ENCODE results near the gene CLEC6A. TPM values are rescaled to one million over a fixed set of nuclear protein-coding genes. Genes with fewer than 3 reads are reported as not detected.

CLEC6A gene
- total RNA-seq, 1 donor from 2014 or later, result not detected

DNA sequence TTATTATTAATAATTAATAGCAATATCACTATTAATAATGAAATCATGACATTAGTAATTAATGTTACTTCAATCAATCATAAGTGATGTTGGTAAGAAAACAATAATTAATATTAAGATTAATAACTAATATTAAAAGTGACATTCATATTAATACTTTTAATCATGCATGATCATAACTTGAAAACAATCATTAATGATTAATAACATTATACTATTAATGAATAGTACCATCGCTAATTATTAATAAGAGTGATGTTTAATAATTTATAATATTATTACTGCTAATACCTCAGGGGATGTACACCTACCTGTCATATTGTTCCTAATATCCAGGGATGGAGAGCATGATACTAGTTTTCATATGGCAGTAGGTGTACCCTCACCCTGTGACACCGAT lies 10.0 kb upstream of the CLEC6A start:
- H4K20me1 ChIP-seq (ENCODE audit: low read depth), result no peaks in the 10 kb centered on the region
- Mint-ChIP-seq H3K36me3 (no peaks in the 10 kb centered on the region), H3K4me1 (peaks cover 7% of the 10 kb centered on the region), H3K9me3 (no peaks in the 10 kb centered on the region), H3K4me3 (no peak overlapping the region), H3K27me3 (ENCODE audit: insufficient read depth, low read depth) (peaks cover 6% of the 10 kb centered on the region), H3K27ac (no peak overlapping the region)
- H3K9me3 ChIP-seq (ENCODE audit: low read depth), result no peaks in the 10 kb centered on the region
- no peak overlapping the region for H3K27ac ChIP-seq
- no peak overlapping the region for H3K9ac ChIP-seq
- H3K79me2 ChIP-seq (ENCODE audit: low read depth), result no peaks in the 10 kb centered on the region
- peaks cover 3% of the 10 kb centered on the region for H3F3A ChIP-seq (ENCODE audit: low read depth)
- TF ChIP-seq, protein P1, sequence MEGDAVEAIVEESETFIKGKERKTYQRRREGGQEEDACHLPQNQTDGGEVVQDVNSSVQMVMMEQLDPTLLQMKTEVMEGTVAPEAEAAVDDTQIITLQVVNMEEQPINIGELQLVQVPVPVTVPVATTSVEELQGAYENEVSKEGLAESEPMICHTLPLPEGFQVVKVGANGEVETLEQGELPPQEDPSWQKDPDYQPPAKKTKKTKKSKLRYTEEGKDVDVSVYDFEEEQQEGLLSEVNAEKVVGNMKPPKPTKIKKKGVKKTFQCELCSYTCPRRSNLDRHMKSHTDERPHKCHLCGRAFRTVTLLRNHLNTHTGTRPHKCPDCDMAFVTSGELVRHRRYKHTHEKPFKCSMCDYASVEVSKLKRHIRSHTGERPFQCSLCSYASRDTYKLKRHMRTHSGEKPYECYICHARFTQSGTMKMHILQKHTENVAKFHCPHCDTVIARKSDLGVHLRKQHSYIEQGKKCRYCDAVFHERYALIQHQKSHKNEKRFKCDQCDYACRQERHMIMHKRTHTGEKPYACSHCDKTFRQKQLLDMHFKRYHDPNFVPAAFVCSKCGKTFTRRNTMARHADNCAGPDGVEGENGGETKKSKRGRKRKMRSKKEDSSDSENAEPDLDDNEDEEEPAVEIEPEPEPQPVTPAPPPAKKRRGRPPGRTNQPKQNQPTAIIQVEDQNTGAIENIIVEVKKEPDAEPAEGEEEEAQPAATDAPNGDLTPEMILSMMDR (IDR thresholded peaks at IDR 0.05), result no peak
- TF ChIP-seq EZH2 (IDR thresholded peaks at IDR 0.05) (no peak), EZH2phosphoT487 (IDR thresholded peaks at IDR 0.05) (no peak)
- no peak for DNase-seq (ENCODE audit: low spot score)
- no peak overlapping the region for H2AFZ ChIP-seq (replicated peaks)
- no peaks in the 10 kb centered on the region for H3K4me1 ChIP-seq
- no peak overlapping the region for H3K4me3 ChIP-seq
- no peaks in the 10 kb centered on the region for H3K36me3 ChIP-seq
- H3K4me2 ChIP-seq, result no peak overlapping the region
- no peaks in the 10 kb centered on the region for H3K27me3 ChIP-seq

DNA sequence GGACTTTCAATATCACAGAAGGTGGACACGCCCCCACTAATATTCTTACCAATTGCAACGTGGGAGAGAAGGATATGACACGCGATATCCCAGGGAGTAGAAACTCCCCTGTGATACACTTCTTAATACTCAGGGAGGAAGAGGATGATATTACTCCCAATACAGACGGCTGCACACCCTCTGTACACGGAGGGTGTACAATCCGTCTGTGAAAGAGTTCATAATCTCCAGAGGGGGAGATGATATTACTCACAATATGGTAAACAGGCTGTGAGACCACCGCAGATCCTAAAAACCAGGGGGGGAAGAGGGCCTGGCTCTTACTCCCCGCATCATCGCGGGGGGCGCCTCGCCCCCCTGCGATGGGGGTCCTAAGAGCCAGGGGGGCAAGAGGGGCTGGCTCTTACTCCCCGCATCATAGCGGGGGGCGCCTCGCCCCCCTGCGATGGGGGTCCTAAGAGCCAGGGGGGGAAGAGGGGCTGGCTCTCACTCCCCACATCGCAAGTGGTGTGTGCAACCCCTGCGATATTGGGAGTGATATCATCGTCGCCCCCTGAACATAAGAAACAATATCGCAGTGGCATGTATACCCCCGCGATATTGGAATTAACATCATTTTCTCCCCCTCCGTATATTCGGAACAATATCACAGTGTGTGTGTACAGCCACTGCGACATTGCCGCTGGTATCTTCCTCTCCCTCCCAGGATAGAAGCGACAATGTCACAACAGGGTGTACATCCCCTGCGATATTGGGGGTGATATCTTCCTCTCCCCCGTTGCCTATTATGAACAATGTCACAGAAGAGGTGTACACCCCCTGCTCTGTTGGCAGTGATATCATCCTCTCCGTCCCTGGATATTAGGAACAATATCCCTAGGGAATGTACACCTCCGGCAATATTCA lies 8.9 kb upstream of the CLEC6A start:
- Histone ChIP-seq H3F3A (ENCODE audit: low read depth) (peaks cover 3% of the 10 kb centered on the region), H3K4me2 (no peak overlapping the region), H2AFZ (replicated peaks) (no peak overlapping the region), H3K27ac (no peak overlapping the region), H4K20me1 (ENCODE audit: low read depth) (no peaks in the 10 kb centered on the region), H3K9me3 (ENCODE audit: low read depth) (no peaks in the 10 kb centered on the region), H3K79me2 (ENCODE audit: low read depth) (no peaks in the 10 kb centered on the region), H3K36me3 (no peaks in the 10 kb centered on the region), H3K4me3 (no peak overlapping the region), H3K9ac (no peak overlapping the region), H3K4me1 (no peaks in the 10 kb centered on the region), H3K27me3 (no peaks in the 10 kb centered on the region)
- Mint-ChIP-seq H3K9me3 (no peaks in the 10 kb centered on the region), H3K4me3 (no peak overlapping the region), H3K4me1 (peaks cover 7% of the 10 kb centered on the region), H3K36me3 (no peaks in the 10 kb centered on the region), H3K27ac (peak overlapping the region; percentile 65), H3K27me3 (ENCODE audit: insufficient read depth, low read depth) (peaks cover 4% of the 10 kb centered on the region)
- no peak for DNase-seq (ENCODE audit: low spot score)
- TF ChIP-seq EZH2 (IDR thresholded peaks at IDR 0.05) (no peak), EZH2phosphoT487 (IDR thresholded peaks at IDR 0.05) (no peak)
- TF ChIP-seq, protein P1 (IDR thresholded peaks at IDR 0.05), result no peak

DNA sequence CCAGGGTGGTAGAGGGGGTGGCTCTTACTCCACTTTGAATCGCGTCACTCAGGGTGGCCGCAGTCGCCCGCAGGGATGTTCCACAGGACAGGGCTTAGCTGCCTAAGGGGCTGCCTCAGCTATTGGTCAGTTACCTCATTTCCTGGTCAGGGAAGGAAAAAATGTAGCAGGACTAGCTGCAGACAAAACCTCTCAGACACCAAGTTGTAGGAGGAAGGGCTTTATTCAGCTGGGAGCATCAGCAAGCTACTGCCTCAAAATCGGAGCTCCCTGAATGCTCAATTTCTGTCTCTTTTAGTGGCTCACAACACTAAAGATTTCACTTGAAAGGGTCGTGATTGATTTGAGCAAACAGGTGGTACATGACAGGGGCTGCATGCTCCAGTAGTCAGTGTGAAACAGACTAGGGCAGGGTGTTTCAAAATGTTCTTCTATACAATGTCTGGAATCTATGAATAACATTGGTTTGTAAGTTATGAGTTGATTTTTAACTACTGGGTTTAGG lies 6.4 kb upstream of the CLEC6A start:
- Mint-ChIP-seq H3K9me3 (no peaks in the 10 kb centered on the region), H3K4me1 (peaks cover 9% of the 10 kb centered on the region), H3K27ac (peak overlapping the region; percentile 42), H3K4me3 (no peak overlapping the region), H3K27me3 (ENCODE audit: insufficient read depth, low read depth) (peaks cover 4% of the 10 kb centered on the region), H3K36me3 (no peaks in the 10 kb centered on the region)
- peak; percentile 9 for DNase-seq (ENCODE audit: low spot score)
- Histone ChIP-seq H3K9me3 (ENCODE audit: low read depth) (no peaks in the 10 kb centered on the region), H3F3A (ENCODE audit: low read depth) (peaks cover 3% of the 10 kb centered on the region), H3K4me1 (peaks cover 15% of the 10 kb centered on the region), H3K27ac (no peak overlapping the region), H2AFZ (replicated peaks) (no peak overlapping the region), H3K79me2 (ENCODE audit: low read depth) (no peaks in the 10 kb centered on the region), H4K20me1 (ENCODE audit: low read depth) (no peaks in the 10 kb centered on the region), H3K4me3 (no peak overlapping the region), H3K4me2 (no peak overlapping the region), H3K27me3 (no peaks in the 10 kb centered on the region), H3K36me3 (no peaks in the 10 kb centered on the region), H3K9ac (no peak overlapping the region)
- TF ChIP-seq EZH2 (IDR thresholded peaks at IDR 0.05) (no peak), EZH2phosphoT487 (IDR thresholded peaks at IDR 0.05) (no peak)
- TF ChIP-seq, protein P1 (IDR thresholded peaks at IDR 0.05), result no peak

Measured in neural progenitor cell (in vitro differentiated cells).